ENCODE results near the gene PDCD11.

Gene PDCD11

GRCh38 chr10:103456074-103456660 is 59.7 kb downstream of the PDCD11 start:
- H3K4me2 ChIP-seq: no peak overlapping the region
- no peak overlapping the region for H3K4me3 ChIP-seq
- H3K36me3 ChIP-seq: no peaks in the 10 kb centered on the region
- H3K4me1 ChIP-seq: peaks cover 35 to 69% (median 59%) of the 10 kb centered on the region in 10 experiments
- no peaks in the 10 kb centered on the region for H3K27me3 ChIP-seq
- no peaks in the 10 kb centered on the region for H3K9me3 ChIP-seq (replicated peaks in 1 of 11)
- peak overlapping the region in 2 of 11 experiments; percentile 5 to 18; a peak in 1 of 22 replicates for H3K9ac ChIP-seq
- no peak overlapping the region for H3K27ac ChIP-seq
- no peak for TF ChIP-seq Cebpa-rat (IDR thresholded peaks at IDR 0.05)
- no peaks in the 10 kb centered on the region for H4K20me1 ChIP-seq

GRCh38 chr10:103457176-103457712 is 60.8 kb downstream of the PDCD11 start:
- H3K9me3 ChIP-seq (replicated peaks in 1 of 11): no peaks in the 10 kb centered on the region
- peak overlapping the region in 6 of 11 experiments; percentile 2 to 49 (median 17); a peak in 6 of 22 replicates for H3K9ac ChIP-seq
- H3K36me3 ChIP-seq: no peaks in the 10 kb centered on the region
- H3K27me3 ChIP-seq: no peaks in the 10 kb centered on the region
- peak overlapping the region in 6 of 11 experiments; percentile 9 to 48 (median 32); a peak in 7 of 22 replicates for H3K27ac ChIP-seq
- peaks cover 35 to 66% (median 57%) of the 10 kb centered on the region in 10 experiments for H3K4me1 ChIP-seq
- H3K4me2 ChIP-seq: peak overlapping the region in 10 of 11 experiments; percentile 21 to 74 (median 52); a peak in 18 of 22 replicates
- no peaks in the 10 kb centered on the region for H4K20me1 ChIP-seq
- H3K4me3 ChIP-seq: no peak overlapping the region
- TF ChIP-seq Cebpa-rat (IDR thresholded peaks at IDR 0.05): no peak

GRCh38 chr10:103457896-103458583 is 61.6 kb downstream of the PDCD11 start:
- TF ChIP-seq Cebpa-rat (IDR thresholded peaks at IDR 0.05): no peak
- Histone ChIP-seq H3K27me3 (no peaks in the 10 kb centered on the region), H3K9me3 (replicated peaks in 1 of 11) (no peaks in the 10 kb centered on the region)

DNA sequence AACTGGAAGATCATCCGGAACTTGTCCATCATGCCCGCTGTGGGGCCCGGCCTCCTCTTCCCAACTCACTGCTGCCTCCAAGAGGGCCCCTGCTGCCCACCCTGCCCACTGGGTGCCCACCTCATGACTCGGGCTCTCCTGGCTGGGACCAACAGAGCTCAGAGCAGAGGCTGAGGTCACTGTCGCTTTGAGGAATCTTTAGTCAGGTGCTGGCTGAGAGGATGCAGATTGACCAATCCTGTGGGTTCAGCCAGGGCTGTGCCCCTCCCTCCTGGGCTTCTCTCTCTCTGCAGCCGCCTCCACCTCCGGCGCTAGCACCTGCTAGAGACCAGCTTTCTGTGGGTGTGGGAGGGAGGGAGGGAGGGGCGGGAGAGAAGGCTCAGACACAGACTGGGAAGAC is 62.3 kb downstream of the PDCD11 start, which contains the start of gene CALHM1:
TSS of gene CALHM1 (minus strand) at position 181 of the 400 bp plus-strand sequence. CDS start at position 32, 149 bp downstream.
- Histone ChIP-seq H3K4me3 (no peak within 1 kb of the TSS), H3K27me3 (no peaks in the 10 kb centered on the region), H3K36me3 (no peaks in the 10 kb centered on the region), H3K9me3 (replicated peaks in 1 of 11) (no peaks in the 10 kb centered on the region), H3K4me2 (peak within 1 kb of the TSS; percentile 47 to 74 (median 68)), H3K4me1 (peaks cover 22 to 57% (median 49%) of the 10 kb centered on the region in 10 experiments), H4K20me1 (no peaks in the 10 kb centered on the region), H3K9ac (peak within 1 kb of the TSS in 6 of 11 experiments; percentile 4 to 49 (median 21); a peak in 4 of 22 replicates), H3K27ac (peak within 1 kb of the TSS in 5 of 11 experiments; percentile 20 to 48 (median 34); a peak in 4 of 22 replicates)
- no peak for TF ChIP-seq Cebpa-rat (IDR thresholded peaks at IDR 0.05)

More at GRCh38 chr10:103457896-103458583, 61.6 kb downstream of the PDCD11 start:
- H4K20me1 ChIP-seq: no peaks in the 10 kb centered on the region
- H3K4me2 ChIP-seq: peak overlapping the region in 9 of 11 experiments; percentile 42 to 74 (median 65); a peak in 17 of 22 replicates
- H3K27ac ChIP-seq: peak overlapping the region in 5 of 11 experiments; percentile 20 to 48 (median 34); a peak in 4 of 22 replicates
- no peak overlapping the region for H3K4me3 ChIP-seq
- H3K9ac ChIP-seq: peak overlapping the region in 3 of 11 experiments; percentile 19 to 49 (median 41); a peak in 4 of 22 replicates
- peaks cover 28 to 63% (median 54%) of the 10 kb centered on the region in 10 experiments for H3K4me1 ChIP-seq
- no peaks in the 10 kb centered on the region for H3K36me3 ChIP-seq

- Histone ChIP-seq H3K36me3 (no peaks in the 10 kb centered on the region), H3K27me3 (no peaks in the 10 kb centered on the region), H3K27ac (no peak overlapping the region), H3K9ac (peak overlapping the region in 3 of 11 experiments; percentile 3 to 23 (median 16); a peak in 1 of 22 replicates), H3K4me2 (peak overlapping the region; percentile 47 to 74 (median 68)), H3K4me1 (peaks cover 15 to 54% (median 48%) of the 10 kb centered on the region in 10 experiments), H4K20me1 (no peaks in the 10 kb centered on the region), H3K9me3 (replicated peaks in 1 of 11) (no peaks in the 10 kb centered on the region), H3K4me3 (no peak overlapping the region)
- no peak for TF ChIP-seq Cebpa-rat (IDR thresholded peaks at IDR 0.05)
Measured at GRCh38 chr10:103459615-103460014, 63.2 kb downstream of the PDCD11 start.

DNA sequence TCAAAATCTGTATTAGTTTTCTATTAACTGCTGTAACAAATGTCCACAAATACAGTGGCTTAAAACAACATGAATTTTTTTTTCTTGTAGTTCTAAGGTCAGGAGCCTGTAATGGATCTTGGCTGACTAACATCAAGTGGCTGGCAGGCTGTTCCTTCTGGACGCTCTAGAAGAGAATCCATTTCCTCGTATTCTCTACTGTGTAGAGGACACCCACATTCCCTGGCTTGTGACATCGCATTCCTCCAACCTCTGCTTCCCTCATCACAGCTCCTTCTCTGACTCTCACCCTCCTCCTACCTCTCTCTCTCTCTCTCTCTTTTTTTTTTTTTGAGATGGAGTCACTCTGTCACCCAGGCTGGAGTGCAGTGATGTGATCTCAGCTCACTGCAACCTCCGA is 67.1 kb downstream of the PDCD11 start:
- Histone ChIP-seq H3K27ac (no peak overlapping the region), H3K27me3 (no peaks in the 10 kb centered on the region), H3K4me2 (no peak overlapping the region), H3K9me3 (replicated peaks in 1 of 11) (no peaks in the 10 kb centered on the region), H3K4me1 (peaks cover 49 to 72% (median 66%) of the 10 kb centered on the region in 10 experiments), H3K4me3 (no peak overlapping the region), H3K36me3 (no peaks in the 10 kb centered on the region), H4K20me1 (no peaks in the 10 kb centered on the region), H3K9ac (no peak overlapping the region)
- TF ChIP-seq Cebpa-rat (IDR thresholded peaks at IDR 0.05): no peak

DNA sequence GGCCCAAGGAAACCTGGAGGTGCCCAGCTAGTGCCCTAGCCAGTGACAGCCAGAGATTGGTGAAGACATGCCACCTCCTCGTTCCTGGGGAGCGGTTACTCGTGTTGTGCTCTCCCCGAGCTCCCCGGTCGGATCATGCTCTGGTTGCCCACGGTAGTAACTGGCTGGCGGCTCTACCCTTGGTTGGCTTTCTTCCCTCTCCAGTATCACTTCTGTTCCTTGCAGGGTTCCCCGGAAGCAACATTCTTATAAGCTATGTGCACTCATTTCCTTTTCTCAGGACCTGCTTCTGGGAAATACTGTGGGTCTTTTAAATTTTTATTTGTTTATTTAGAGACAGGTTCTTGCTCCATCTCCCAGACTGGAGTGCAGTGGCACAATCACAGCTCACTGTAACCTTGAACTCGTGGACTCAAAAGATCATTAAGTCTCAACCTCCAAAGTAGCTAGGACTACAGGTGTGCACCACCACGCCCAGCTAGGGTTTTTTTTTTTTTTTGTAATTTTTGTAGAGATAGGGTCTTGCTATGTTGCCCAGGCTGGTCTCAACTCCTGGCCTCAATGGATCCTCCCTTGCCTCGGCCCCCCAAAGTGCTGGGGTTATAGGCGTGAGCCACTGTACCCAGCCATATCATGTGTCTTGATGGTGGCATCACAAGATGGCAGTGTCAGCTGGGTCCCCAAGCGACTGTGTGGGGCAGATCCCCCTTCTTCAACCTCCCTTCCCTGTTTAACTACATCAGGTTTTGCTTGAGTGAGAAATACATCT is 69.2 kb downstream of the PDCD11 start:
- no peak overlapping the region for H3K9ac ChIP-seq
- TF ChIP-seq Cebpa-rat (IDR thresholded peaks at IDR 0.05): no peak
- no peaks in the 10 kb centered on the region for H4K20me1 ChIP-seq
- H3K4me3 ChIP-seq: no peak overlapping the region
- no peaks in the 10 kb centered on the region for H3K9me3 ChIP-seq (replicated peaks in 1 of 11)
- peaks cover 56 to 72% (median 67%) of the 10 kb centered on the region in 10 experiments for H3K4me1 ChIP-seq
- H3K36me3 ChIP-seq: no peaks in the 10 kb centered on the region
- no peaks in the 10 kb centered on the region for H3K27me3 ChIP-seq
- no peak overlapping the region for H3K27ac ChIP-seq
- H3K4me2 ChIP-seq: peak overlapping the region in 10 of 11 experiments; percentile 6 to 98 (median 48); a peak in 18 of 22 replicates

- Histone ChIP-seq H3K4me2 (peak overlapping the region; percentile 72 to 98 (median 94)), H3K4me1 (peaks cover 67 to 80% (median 76%) of the 10 kb centered on the region in 10 experiments), H3K27me3 (no peaks in the 10 kb centered on the region), H3K27ac (peak overlapping the region in 9 of 11 experiments; percentile 18 to 59 (median 53); a peak in 13 of 22 replicates), H3K9ac (peak overlapping the region in 3 of 11 experiments; percentile 8 to 19 (median 19); a peak in 1 of 22 replicates), H3K9me3 (replicated peaks in 1 of 11) (no peaks in the 10 kb centered on the region), H3K36me3 (no peaks in the 10 kb centered on the region), H4K20me1 (no peaks in the 10 kb centered on the region), H3K4me3 (no peak overlapping the region)
- TF ChIP-seq Cebpa-rat (IDR thresholded peaks at IDR 0.05): no peak
Measured at GRCh38 chr10:103466734-103467133, 70.3 kb downstream of the PDCD11 start.
